H9 (cell line): ENCODE data around the gene TNFRSF6B. TPM values are rescaled to one million over a fixed set of nuclear protein-coding genes. Genes with fewer than 3 reads are reported as not detected.

Experiments used
- DNase-seq: peaks from one replicate; pipeline ENCODE4 v3.0.0-alpha.2; 2017
- H2AFZ ChIP-seq: one replicate; pipeline ENCODE4 v1.6.1; 2013; ENCODE audit warnings: mild to moderate bottlenecking, low read length, control low read depth, moderate library complexity
- H2AK5ac ChIP-seq: 2 replicates; pipeline ENCODE4 v1.6.1; 2013; ENCODE audit warnings: low read length, control low read depth, mixed read lengths; ENCODE audit not compliant: insufficient read length
- H2BK120ac ChIP-seq: one replicate; pipeline ENCODE4 v1.6.1; 2013; ENCODE audit warnings: low read depth, mild to moderate bottlenecking, low read length, control low read depth, inconsistent platforms; ENCODE audit not compliant: poor library complexity, severe bottlenecking
- H2BK12ac ChIP-seq: 2 replicates; pipeline ENCODE4 v1.6.1; 2013; ENCODE audit warnings: low read length, control low read depth, mixed read lengths, low read depth; ENCODE audit not compliant: insufficient read length
- H2BK15ac ChIP-seq: 2 replicates; pipeline ENCODE4 v1.6.1; 2013; ENCODE audit warnings: low read depth, low read length, control low read depth
- H2BK20ac ChIP-seq: one replicate; pipeline ENCODE4 v1.6.1; 2013; ENCODE audit warnings: low read depth, mild to moderate bottlenecking, low read length, control low read depth, inconsistent platforms; ENCODE audit not compliant: poor library complexity, severe bottlenecking
- H2BK5ac ChIP-seq: 2 replicates; pipeline ENCODE4 v1.6.1; 2013; ENCODE audit warnings: low read length, control low read depth, mixed read lengths; ENCODE audit not compliant: insufficient read length
- H3K14ac ChIP-seq: 2 replicates; pipeline ENCODE4 v1.6.1; 2013; ENCODE audit warnings: low read length, control low read depth; ENCODE audit not compliant: insufficient read depth
- H3K18ac ChIP-seq: 2 replicates; pipeline ENCODE4 v1.6.1; 2013; ENCODE audit warnings: low read depth, mild to moderate bottlenecking, mixed read lengths, low read length, control low read depth; ENCODE audit not compliant: insufficient read length
- H3K23ac ChIP-seq: 2 replicates; pipeline ENCODE4 v1.6.1; 2013; ENCODE audit warnings: low read length, control low read depth, mixed read lengths, low read depth; ENCODE audit not compliant: insufficient read length
- H3K23me2 ChIP-seq: 2 replicates; pipeline ENCODE4 v1.6.1; 2013; ENCODE audit warnings: low read depth, mild to moderate bottlenecking, mixed read lengths, low read length, control low read depth; ENCODE audit not compliant: insufficient read length, poor library complexity, severe bottlenecking
- H3K27ac ChIP-seq: 2 replicates; pipeline ENCODE4 v1.5.1; 2013; ENCODE audit warnings: low read length, control low read depth, mixed read lengths, low read depth; ENCODE audit not compliant: insufficient read length
- H3K27me3 ChIP-seq: 2 replicates; pipeline ENCODE4 v1.6.1; 2013; ENCODE audit warnings: low read length, control low read depth, inconsistent platforms; ENCODE audit not compliant: insufficient read depth
- H3K4ac ChIP-seq: 2 replicates; pipeline ENCODE4 v1.6.1; 2013; ENCODE audit warnings: low read depth, mild to moderate bottlenecking, control low read depth, inconsistent platforms, low read length, moderate library complexity
- H3K4me1 ChIP-seq: 2 replicates; pipeline ENCODE4 v1.6.1; 2013; ENCODE audit warnings: low read length, control low read depth, inconsistent platforms; ENCODE audit not compliant: insufficient read depth
- H3K4me2 ChIP-seq: 2 replicates; pipeline ENCODE4 v1.6.1; 2013; ENCODE audit warnings: low read length, control low read depth, mixed read lengths; ENCODE audit not compliant: insufficient read length, insufficient read depth
- H3K56ac ChIP-seq: 2 replicates; pipeline ENCODE4 v1.6.1; 2013; ENCODE audit warnings: low read depth, mild to moderate bottlenecking, mixed read lengths, low read length, control low read depth; ENCODE audit not compliant: insufficient read length
- H3K79me1 ChIP-seq: 2 replicates; pipeline ENCODE4 v1.6.1; 2013; ENCODE audit warnings: low read depth, mild to moderate bottlenecking, moderate library complexity, low read length, control low read depth, inconsistent platforms; ENCODE audit not compliant: insufficient read depth, poor library complexity, severe bottlenecking
- H3K79me2 ChIP-seq: 2 replicates; pipeline ENCODE4 v1.6.1; 2013; ENCODE audit warnings: low read length, control low read depth, inconsistent platforms; ENCODE audit not compliant: insufficient read depth
- H3K9ac ChIP-seq: 2 replicates; pipeline ENCODE4 v1.6.1; 2013; ENCODE audit warnings: low read length, control low read depth, mixed read lengths; ENCODE audit not compliant: insufficient read length; ENCODE audit errors: extremely low read depth
- H3K9me3 ChIP-seq: one replicate; pipeline ENCODE4 v1.6.1; 2013; ENCODE audit warnings: low read depth, low read length, inconsistent platforms; ENCODE audit not compliant: control insufficient read depth
- H3T11ph ChIP-seq: one replicate; pipeline ENCODE4 v1.6.1; 2013; ENCODE audit warnings: mild to moderate bottlenecking, low read length, control low read depth, inconsistent platforms
- H4K20me1 ChIP-seq: one replicate; pipeline ENCODE4 v1.6.1; 2013; ENCODE audit not compliant: control insufficient read depth, insufficient read length, insufficient read depth
- H4K5ac ChIP-seq: 2 replicates; pipeline ENCODE4 v1.6.1; 2013; ENCODE audit warnings: low read depth, mild to moderate bottlenecking, mixed read lengths, low read length, control low read depth; ENCODE audit not compliant: insufficient read length
- H4K8ac ChIP-seq: replicated peaks from 2 replicates; pipeline ENCODE4 v1.6.1; 2013; ENCODE audit warnings: low read length, control low read depth, mixed read lengths, low read depth; ENCODE audit not compliant: insufficient read length
- H4K91ac ChIP-seq: 2 replicates; pipeline ENCODE4 v1.6.1; 2013; ENCODE audit warnings: low read depth, mild to moderate bottlenecking, moderate library complexity, mixed read lengths, low read length, control low read depth; ENCODE audit not compliant: insufficient read length
- H3K27ac Mint-ChIP-seq, 3 experiments: 2 replicates in 2 of 3; 3 replicates in 1 of 3; pipeline ENCODE4 v1.8.0; 2020 to 2021; ENCODE audit warnings: mixed read lengths in 3 of 3, mild to moderate bottlenecking in 1 of 3, moderate library complexity in 1 of 3
- H3K27me3 Mint-ChIP-seq: 2 replicates; pipeline ENCODE4 v1.8.0; 2021; ENCODE audit warnings: low read depth, mild to moderate bottlenecking, moderate library complexity, mixed read lengths
- H3K36me3 Mint-ChIP-seq, 3 experiments: 2 replicates in 2 of 3; 3 replicates in 1 of 3; pipeline ENCODE4 v1.8.0; 2020 to 2021; ENCODE audit warnings: low read depth in 3 of 3, mixed read lengths in 3 of 3; ENCODE audit not compliant: insufficient read depth in 1 of 3
- H3K4me1 Mint-ChIP-seq, 2 experiments: 2 replicates each; pipeline ENCODE4 v1.8.0; 2020; ENCODE audit warnings: mixed read lengths in 2 of 2
- H3K4me3 Mint-ChIP-seq, 2 experiments: 2 replicates in 1 of 2; 3 replicates in 1 of 2; pipeline ENCODE4 v1.8.0; 2020 to 2021; ENCODE audit warnings: mild to moderate bottlenecking in 2 of 2, mixed read lengths in 2 of 2, moderate library complexity in 1 of 2
- H3K9me3 Mint-ChIP-seq, 2 experiments: 2 replicates in 1 of 2; 3 replicates in 1 of 2; pipeline ENCODE4 v1.8.0; 2020; ENCODE audit warnings: mild to moderate bottlenecking in 2 of 2, mixed read lengths in 2 of 2, moderate library complexity in 1 of 2
- WGBS: extraction: QIAGEN DNeasy Blood & Tissue Kit; methylation state at CpG from one replicate; pipeline ENCODE4 v1.1.7; 2013; ENCODE audit warnings: missing lambda C conversion rate, low lambda C conversion rate, mixed read lengths; ENCODE audit not compliant: insufficient read length; ENCODE audit errors: extremely low coverage; 5-methylcytosine and 5-hydroxymethylcytosine counted together
- total RNA-seq: library from RNA; stranded (reverse); gene quantifications from 2 replicates; pipeline ENCODE4 v1.2.1, GENCODE V29; 2021
- TF ChIP-seq, protein P1 (sequence below): fragments of 200-600 bp; sonication (generic); conservative IDR thresholded peaks from 3 replicates; pipeline ENCODE4 v1.8.0; 2021; ENCODE audit warnings: antibody characterized with exemption, mild to moderate bottlenecking

The TNFRSF6B gene
- total RNA-seq, 1 experiment from 2014 or later = not detected

- Histone ChIP-seq H3K9me3 (no peaks in the 10 kb centered on the region), H2AK5ac (no peak overlapping the region), H3K4me2 (no peak overlapping the region), H2BK5ac (no peak overlapping the region), H4K5ac (no peak overlapping the region), H3K4ac (no peak overlapping the region), H3K79me2 (no peaks in the 10 kb centered on the region), H4K91ac (no peak overlapping the region), H4K8ac (no peak overlapping the region), H3K79me1 (no peaks in the 10 kb centered on the region), H2BK20ac (no peak overlapping the region), H3K23ac (no peak overlapping the region), H3K14ac (no peak overlapping the region), H4K20me1 (no peaks in the 10 kb centered on the region), H2BK120ac (no peak overlapping the region), H3K18ac (no peak overlapping the region), H2BK15ac (no peak overlapping the region), H3K9ac (no peak overlapping the region), H3K4me1 (no peaks in the 10 kb centered on the region; the same call in 1 of the 2 replicates), H3T11ph (no peak overlapping the region), H3K23me2 (peaks cover 7% of the 10 kb centered on the region), H3K27ac (no peak overlapping the region), H3K27me3 (no peaks in the 10 kb centered on the region; the same call in 1 of the 2 replicates), H2BK12ac (no peak overlapping the region), H3K56ac (no peak overlapping the region), H2AFZ (no peak overlapping the region)
- Mint-ChIP-seq H3K27ac (no peak overlapping the region), H3K4me3 (no peak overlapping the region; a peak in 1 of 5 replicates), H3K9me3 (no peaks in the 10 kb centered on the region), H3K36me3 (peaks cover 21 to 48% (median 39%) of the 10 kb centered on the region in 3 experiments), H3K4me1 (peaks cover 7 to 20% of the 10 kb centered on the region in 2 experiments), H3K27me3 (no peaks in the 10 kb centered on the region)
- WGBS = no CpG with 5 or more reads among the region's 33 CpGs
- no peak for DNase-seq
- TF ChIP-seq, protein P1, sequence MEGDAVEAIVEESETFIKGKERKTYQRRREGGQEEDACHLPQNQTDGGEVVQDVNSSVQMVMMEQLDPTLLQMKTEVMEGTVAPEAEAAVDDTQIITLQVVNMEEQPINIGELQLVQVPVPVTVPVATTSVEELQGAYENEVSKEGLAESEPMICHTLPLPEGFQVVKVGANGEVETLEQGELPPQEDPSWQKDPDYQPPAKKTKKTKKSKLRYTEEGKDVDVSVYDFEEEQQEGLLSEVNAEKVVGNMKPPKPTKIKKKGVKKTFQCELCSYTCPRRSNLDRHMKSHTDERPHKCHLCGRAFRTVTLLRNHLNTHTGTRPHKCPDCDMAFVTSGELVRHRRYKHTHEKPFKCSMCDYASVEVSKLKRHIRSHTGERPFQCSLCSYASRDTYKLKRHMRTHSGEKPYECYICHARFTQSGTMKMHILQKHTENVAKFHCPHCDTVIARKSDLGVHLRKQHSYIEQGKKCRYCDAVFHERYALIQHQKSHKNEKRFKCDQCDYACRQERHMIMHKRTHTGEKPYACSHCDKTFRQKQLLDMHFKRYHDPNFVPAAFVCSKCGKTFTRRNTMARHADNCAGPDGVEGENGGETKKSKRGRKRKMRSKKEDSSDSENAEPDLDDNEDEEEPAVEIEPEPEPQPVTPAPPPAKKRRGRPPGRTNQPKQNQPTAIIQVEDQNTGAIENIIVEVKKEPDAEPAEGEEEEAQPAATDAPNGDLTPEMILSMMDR = no peak
Observed at GRCh38 chr20:63661959-63662812, 34.3 kb upstream of the TNFRSF6B start.
